MM.1S (cell line): ENCODE results near the gene NCOA1.

ENCODE experiments used
- EZH2 ChIP-seq: fragments of 300-600 bp; sonication (generic); optimal IDR thresholded peaks from 2 replicates; pipeline ENCODE3; 2017; ENCODE audit warnings: low read depth, mild to moderate bottlenecking, antibody characterized with exemption, low read length, mixed read lengths
- EZH2phosphoT487 ChIP-seq: fragments of 300-600 bp; sonication (generic); IDR thresholded peaks from 2 replicates; pipeline ENCODE4 v1.6.1; 2018; ENCODE audit warnings: antibody characterized with exemption, low read length
- TF ChIP-seq, protein P1 (sequence below): fragments of 300-600 bp; sonication (generic); IDR thresholded peaks from 2 replicates; pipeline ENCODE4 v1.5.1; 2016; ENCODE audit warnings: antibody characterized with exemption, low read length, mixed read lengths

GRCh38 chr2:24768013-24768412 lies 277.0 kb downstream of the NCOA1 start:
- TF ChIP-seq EZH2phosphoT487 = no peak
- no peak for TF ChIP-seq EZH2
- TF ChIP-seq, protein P1, sequence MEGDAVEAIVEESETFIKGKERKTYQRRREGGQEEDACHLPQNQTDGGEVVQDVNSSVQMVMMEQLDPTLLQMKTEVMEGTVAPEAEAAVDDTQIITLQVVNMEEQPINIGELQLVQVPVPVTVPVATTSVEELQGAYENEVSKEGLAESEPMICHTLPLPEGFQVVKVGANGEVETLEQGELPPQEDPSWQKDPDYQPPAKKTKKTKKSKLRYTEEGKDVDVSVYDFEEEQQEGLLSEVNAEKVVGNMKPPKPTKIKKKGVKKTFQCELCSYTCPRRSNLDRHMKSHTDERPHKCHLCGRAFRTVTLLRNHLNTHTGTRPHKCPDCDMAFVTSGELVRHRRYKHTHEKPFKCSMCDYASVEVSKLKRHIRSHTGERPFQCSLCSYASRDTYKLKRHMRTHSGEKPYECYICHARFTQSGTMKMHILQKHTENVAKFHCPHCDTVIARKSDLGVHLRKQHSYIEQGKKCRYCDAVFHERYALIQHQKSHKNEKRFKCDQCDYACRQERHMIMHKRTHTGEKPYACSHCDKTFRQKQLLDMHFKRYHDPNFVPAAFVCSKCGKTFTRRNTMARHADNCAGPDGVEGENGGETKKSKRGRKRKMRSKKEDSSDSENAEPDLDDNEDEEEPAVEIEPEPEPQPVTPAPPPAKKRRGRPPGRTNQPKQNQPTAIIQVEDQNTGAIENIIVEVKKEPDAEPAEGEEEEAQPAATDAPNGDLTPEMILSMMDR = no peak
